ENCODE measurements around the gene FAM9C. TPM values are rescaled to one million over a fixed set of nuclear protein-coding genes. Genes with fewer than 3 reads are reported as not detected.

FAM9C gene
- total and polyA plus RNA-seq, 2 of the 4 experiments (the other 2 are of a cell fraction): not detected

- Histone ChIP-seq H3K4me1 (ENCODE audit: control insufficient read depth, insufficient read depth, low read length) (no peaks in the 10 kb centered on the region; the same call in 1 of the 2 replicates), H3K56ac (ENCODE audit: extremely low read depth, insufficient read depth, low read length) (no peak overlapping the region), H3K36me3 (ENCODE audit: control insufficient read depth, insufficient read depth, low read length) (no peaks in the 10 kb centered on the region), H3K27ac (ENCODE audit: insufficient read depth, low read length) (no peak overlapping the region), H2BK15ac (ENCODE audit: low read depth, low read length) (no peak overlapping the region), H3K27me3 (ENCODE audit: control insufficient read depth, insufficient read depth, low read length) (no peaks in the 10 kb centered on the region), H3K14ac (replicated peaks; ENCODE audit: low read depth, low read length) (no peak overlapping the region), H2AK9ac (replicated peaks; ENCODE audit: low read depth, low read length, poor library complexity) (no peak overlapping the region), H2BK120ac (ENCODE audit: low read depth, low read length) (no peak overlapping the region), H3K4me3 (ENCODE audit: insufficient read depth, low read depth, low read length) (no peak overlapping the region), H3K18ac (ENCODE audit: low read depth, low read length) (no peak overlapping the region), H4K8ac (ENCODE audit: low read depth in 2 of 2, low read length in 2 of 2) (peak overlapping the region in 1 of 2 experiments; percentile 21; a peak in 1 of 4 replicates), H3K9me3 (ENCODE audit: control insufficient read depth, insufficient read depth, low read length) (no peaks in the 10 kb centered on the region), H4K91ac (ENCODE audit: insufficient read depth, low read depth, low read length) (no peak overlapping the region), H3K23ac (ENCODE audit: low read depth, low read length) (no peak overlapping the region), H3K9ac (ENCODE audit: low read depth, low read length) (no peak overlapping the region), H3K4me2 (ENCODE audit: low read depth, low read length) (no peak overlapping the region), H3K9me1 (ENCODE audit: insufficient read depth, low read length) (peaks cover 7% of the 10 kb centered on the region; the same call in 1 of the 2 replicates), H2BK20ac (ENCODE audit: low read depth, low read length) (peak overlapping the region; percentile 10; the same call in 1 of the 2 replicates), H3K79me1 (ENCODE audit: low read depth in 1 of 2, low read length in 2 of 2) (no peaks in the 10 kb centered on the region), H3K4ac (ENCODE audit: low read depth, low read length) (no peak overlapping the region), H2BK5ac (ENCODE audit: low read depth, low read length, poor library complexity, severe bottlenecking) (no peak overlapping the region), H4K5ac (ENCODE audit: low read depth, low read length) (no peak overlapping the region), H2AK5ac (ENCODE audit: low read depth, low read length) (no peak overlapping the region), H4K20me1 (ENCODE audit: insufficient read depth, low read length) (no peaks in the 10 kb centered on the region), H2AFZ (replicated peaks; ENCODE audit: low read length, poor library complexity) (no peak overlapping the region)
- 93% methylated on average over 2 of the region's 8 CpGs; no CpG with 5 or more reads in 1 of the 2 experiments for WGBS, 2 experiments (ENCODE audit: extremely low coverage in 2 of 2, insufficient read length in 1 of 2)
- dilution Hi-C loops (cut with HindIII; ENCODE audit: low sequenced_read_pairs, unreplicated experiment): no loop called here
- in situ Hi-C loops (cut with MboI; ENCODE audit: low sequenced_read_pairs): loop anchor here (10.0 kb wide), 1 partner anchor 387 kb away; no protein-coding TSS in a partner anchor
- BruUV-seq (replicated peaks): no TSS peak
- intact Hi-C loops (cut with micrococcal nuclease): no loop called here
- TF ChIP-seq SMC3 (IDR thresholded peaks at IDR 0.05; ENCODE audit: low read depth, low read length) (no peak), CEBPB (IDR thresholded peaks at IDR 0.05; ENCODE audit: low read depth, low read length) (no peak), BHLHE40 (IDR thresholded peaks at IDR 0.05; ENCODE audit: low read depth, low read length) (no peak), NFE2L2 (IDR thresholded peaks at IDR 0.05; ENCODE audit: low read depth, low read length) (no peak), CTCF (conservative IDR thresholded peaks at IDR 0.05; ENCODE audit: low read depth, low read length) (no peak), CHD1 (IDR thresholded peaks at IDR 0.05; ENCODE audit: low read depth, low read length) (no peak), FOS (IDR thresholded peaks at IDR 0.05; ENCODE audit: low read depth, low read length) (no peak), RCOR1 (IDR thresholded peaks at IDR 0.05; ENCODE audit: insufficient replicate concordance, low read length) (no peak), ELK1 (IDR thresholded peaks at IDR 0.05; ENCODE audit: borderline replicate concordance, low read depth, low read length) (no peak), USF2 (IDR thresholded peaks at IDR 0.05; ENCODE audit: low read depth, low read length) (no peak), RFX5 (IDR thresholded peaks at IDR 0.05; ENCODE audit: low read depth, low read length) (no peak), MXI1 (IDR thresholded peaks at IDR 0.05; ENCODE audit: borderline replicate concordance, low read depth, low read length) (no peak), POLR2A (IDR thresholded peaks at IDR 0.05; ENCODE audit: low read depth, low read length) (no peak), MAFK (IDR thresholded peaks at IDR 0.05; ENCODE audit: low read depth, low read length) (no peak), RAD21 (IDR thresholded peaks at IDR 0.05; ENCODE audit: low read length) (no peak), MAZ (IDR thresholded peaks at IDR 0.05; ENCODE audit: borderline replicate concordance, low read depth, low read length) (no peak)
- ChIA-PET POLR2A (ENCODE audit: unreplicated experiment) (no interaction called here), CTCF (no interaction called here)
- DNase-seq (no peak), ATAC-seq (ENCODE audit: low read depth) (no peak)
Observed at GRCh38 chrX:12987900-12988594, 56.4 kb downstream of the FAM9C start.
